G401.6 (cell line): Measurements from ENCODE around the gene EED.
"Not testable (repeated sequence)": the region's sequence is repeated elsewhere in the genome, so short reads cannot be mapped to it uniquely, and the experiment has no call there.

ENCODE experiments used
- FAIRE-seq: peaks from 2 replicates; lab custom pipeline; 2012; peaks lifted over from hg19 to GRCh38; lab: Jason Lieb, UNC

The EED gene

GRCh38 chr11:86218125-86219084 lies 26.1 kb upstream of the EED start:
- peak; percentile 87 for FAIRE-seq

GRCh38 chr11:86219311-86220193 lies 25.0 kb upstream of the EED start:
- no peak for FAIRE-seq

GRCh38 chr11:86220653-86221052 lies 23.9 kb upstream of the EED start:
- no peak for FAIRE-seq

- FAIRE-seq: no peak
Measured at GRCh38 chr11:86222081-86222480, 22.5 kb upstream of the EED start.

- FAIRE-seq: not testable (repeated sequence)
Measured at GRCh38 chr11:86224575-86224974, 20.0 kb upstream of the EED start.

GRCh38 chr11:86225344-86225743 lies 19.2 kb upstream of the EED start:
- FAIRE-seq: not testable (repeated sequence)

- FAIRE-seq: no peak
Measured at GRCh38 chr11:86228269-86229038, 16.1 kb upstream of the EED start.

- FAIRE-seq: not testable (repeated sequence)
Measured at GRCh38 chr11:86229039-86229330, 15.6 kb upstream of the EED start.

DNA sequence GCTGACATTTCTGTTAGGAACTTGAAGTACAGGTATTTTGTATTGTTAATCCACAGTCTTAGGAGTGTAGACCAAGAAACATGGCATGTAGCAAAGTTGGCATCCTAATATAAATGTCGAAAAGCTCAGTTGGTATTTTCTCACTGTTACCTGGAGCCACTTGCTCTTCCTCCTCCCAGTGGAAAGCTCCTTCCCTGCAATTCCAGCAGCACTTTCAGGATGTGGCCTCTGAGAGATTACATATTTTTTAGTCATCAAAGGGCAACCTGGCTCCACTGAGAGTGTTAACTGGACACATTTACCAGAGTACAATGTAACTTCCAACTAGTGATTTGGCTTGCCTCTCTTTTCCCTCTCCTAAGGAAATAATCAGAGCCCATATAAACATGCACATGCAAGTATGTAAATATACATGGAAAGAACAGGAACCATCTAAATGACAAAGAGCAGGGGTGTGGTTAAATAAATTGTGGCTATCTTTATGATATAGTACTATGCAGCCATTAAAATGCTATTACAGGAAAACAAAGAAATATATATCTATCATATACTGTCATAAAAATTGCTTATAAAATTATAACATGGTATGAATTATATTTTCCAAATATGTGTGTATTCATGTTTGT lies 14.3 kb upstream of the EED start:
- FAIRE-seq: no peak

DNA sequence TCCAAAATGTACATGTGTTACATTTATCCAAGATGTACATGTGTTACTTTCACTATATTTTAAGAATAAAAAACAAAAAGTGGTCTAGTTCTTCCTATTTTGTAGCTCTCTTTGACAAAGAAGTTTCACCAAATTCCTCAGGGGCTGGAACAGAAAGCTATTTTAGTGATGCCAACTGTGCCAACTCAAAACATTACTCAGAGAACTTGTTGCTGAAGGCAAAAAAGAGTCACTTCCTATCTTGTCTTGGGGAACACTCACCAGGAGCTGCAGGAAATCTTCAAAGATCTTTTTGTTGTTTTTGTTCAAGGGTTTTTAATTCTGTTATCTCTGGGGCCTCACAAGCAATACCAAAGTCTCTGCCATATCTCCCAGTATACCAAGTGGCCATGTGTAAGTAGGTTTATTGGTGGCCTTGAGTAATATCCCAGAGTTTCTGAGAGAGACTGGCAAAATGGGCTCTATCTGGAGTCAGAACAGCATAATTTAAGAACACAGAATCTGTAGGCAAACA lies 13.6 kb upstream of the EED start:
- no peak for FAIRE-seq

- no peak for FAIRE-seq
Measured at GRCh38 chr11:86232556-86232955, 12.0 kb upstream of the EED start.

DNA sequence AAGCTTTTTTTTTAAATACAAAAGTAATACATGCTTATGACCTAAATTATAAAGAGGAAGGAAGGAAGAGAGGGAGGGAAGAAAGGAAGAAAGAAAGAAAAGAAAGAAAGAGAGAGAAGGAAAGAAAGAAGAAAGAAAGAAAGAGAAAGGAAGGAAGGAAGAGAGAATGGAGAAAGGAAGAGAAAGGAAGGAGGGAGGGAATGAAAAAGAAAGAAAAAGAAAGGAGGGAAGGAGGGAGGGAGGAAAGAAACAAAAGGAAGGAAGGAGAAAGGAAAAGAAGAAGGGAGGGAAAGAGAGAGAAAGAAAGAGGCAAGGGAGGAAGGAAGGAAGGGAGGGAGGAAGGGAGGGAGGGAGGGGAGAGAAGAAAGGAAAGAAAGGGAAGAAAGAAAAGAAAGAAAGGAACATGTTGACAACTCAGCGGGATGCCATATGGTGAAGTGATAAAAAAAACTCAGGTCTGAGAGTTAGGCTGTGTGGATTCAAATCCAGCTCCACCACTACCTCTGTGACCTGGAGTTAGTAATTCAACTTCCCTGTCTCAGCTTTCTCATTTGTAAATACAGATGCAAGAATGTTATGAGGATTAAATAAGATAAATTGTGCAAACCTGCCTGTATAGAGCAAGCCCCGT lies 9.6 kb upstream of the EED start:
- FAIRE-seq: no peak

- FAIRE-seq: no peak
Measured at GRCh38 chr11:86237267-86237804, 7.2 kb upstream of the EED start.

- FAIRE-seq: no peak
Measured at GRCh38 chr11:86240164-86240563, 4.4 kb upstream of the EED start.

DNA sequence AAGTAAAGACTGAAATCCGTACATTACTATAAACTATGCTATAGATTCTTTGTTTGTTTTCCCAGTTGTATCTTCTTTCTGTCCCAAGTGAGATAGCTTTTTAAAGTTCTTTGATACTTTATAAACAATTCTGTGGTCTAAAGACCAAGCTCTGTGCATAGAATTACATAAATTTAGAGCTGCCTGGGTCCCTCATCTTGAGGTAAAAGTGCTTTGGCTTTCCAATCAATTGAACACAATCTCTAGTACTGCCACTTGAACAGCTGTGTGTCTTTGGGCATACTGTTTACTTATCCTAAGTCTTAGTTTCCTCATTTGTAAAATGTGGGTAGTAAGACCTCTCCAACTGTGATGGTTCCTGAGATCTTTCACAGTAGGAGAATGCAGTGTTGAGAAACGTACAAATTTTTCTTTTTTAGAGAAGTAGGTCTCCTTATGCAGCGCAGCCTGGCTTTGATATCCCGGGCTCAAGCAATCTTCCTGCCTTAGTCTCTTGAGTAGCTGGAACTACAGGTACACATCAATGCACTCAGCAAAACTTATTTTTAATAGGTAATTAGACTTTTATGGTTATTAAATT lies 2.5 kb upstream of the EED start:
- FAIRE-seq: no peak

- FAIRE-seq: no peak
Measured at GRCh38 chr11:86243396-86243795, 1.2 kb upstream of the EED start.

DNA sequence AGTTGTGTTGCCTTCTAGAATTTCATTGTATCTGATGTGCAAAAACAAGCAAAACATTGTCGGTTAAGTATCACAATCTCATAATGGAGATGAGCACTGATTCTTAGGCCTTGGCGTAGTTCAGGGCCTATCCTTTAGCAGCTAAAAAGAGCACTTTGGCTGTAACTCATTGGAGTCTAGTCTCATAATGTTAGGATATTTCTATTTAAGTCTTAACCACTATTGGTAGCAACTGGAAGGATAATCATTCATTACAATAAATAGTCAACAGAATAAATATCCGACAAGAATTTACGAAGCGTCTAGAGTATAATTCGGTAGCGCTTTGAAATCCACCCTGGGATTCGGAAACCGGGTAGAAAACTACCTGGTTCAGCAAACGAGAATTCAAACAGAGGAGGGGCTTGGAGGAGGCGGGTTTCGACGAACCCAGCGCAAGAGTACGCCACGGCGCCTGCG lies 461 bp upstream of the EED start:
- FAIRE-seq: peak; percentile 82

DNA sequence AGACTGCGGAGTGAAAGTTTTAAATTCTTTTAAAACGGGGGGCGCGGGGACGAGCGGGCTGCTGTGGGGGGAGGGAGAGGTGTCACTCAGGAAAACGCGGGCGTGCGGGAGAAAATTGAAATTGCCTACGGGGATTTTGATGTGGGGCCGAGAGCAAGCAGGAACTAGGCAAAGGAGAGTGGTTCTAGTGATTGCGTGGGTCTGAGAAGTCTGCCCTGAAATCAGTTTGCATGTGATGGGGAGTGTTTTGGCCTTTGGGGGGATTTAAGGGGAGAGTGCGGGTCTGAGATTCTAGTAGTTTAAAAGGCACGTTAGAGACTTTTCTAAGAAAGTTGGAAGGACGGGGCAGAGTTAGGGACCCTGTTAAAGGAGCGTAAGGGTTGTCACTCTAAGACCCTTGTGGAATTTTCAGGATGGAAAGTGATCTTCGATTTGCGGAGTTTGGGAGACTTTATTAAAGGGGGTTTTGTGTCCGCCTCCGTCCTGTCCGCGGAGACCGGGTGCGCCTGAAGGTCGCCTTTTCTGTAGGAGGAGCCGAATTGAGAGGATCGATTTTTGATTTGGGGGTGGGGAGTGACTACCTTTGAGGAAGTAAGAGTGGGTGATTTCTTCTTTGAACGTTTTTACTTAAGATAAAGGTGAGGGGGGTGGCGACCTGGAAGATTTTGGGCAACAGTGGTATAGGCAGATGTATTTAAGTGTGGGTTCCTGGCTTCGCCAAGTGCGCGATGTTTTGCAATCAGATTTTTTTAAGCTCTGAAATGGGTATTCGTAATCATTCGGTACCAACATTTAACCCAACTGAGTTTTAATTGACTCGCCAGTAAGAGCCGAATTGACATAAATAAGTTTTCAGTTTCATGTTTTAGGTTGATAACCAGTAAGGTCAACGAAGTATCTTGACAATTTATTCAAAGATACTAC lies 1.1 kb downstream of the EED start:
- FAIRE-seq: no peak

DNA sequence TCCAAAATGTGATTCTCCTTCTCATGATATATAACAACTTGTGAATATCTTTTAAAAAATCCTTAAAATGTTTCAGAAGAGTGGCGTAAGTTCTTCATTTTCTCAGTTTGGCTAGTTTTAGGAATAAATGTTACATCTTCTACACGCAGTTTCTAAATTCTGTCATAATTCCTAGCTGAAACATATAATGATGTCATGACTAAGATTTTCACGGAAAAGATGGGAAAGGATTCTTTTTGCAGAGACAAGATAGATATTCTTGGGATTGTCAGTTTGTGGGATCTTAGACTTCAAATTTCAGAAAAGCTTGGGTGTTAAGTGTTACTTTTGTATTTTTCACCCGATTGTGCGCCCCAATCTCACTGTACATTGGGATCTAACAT lies 1.7 kb downstream of the EED start:
- no peak for FAIRE-seq

DNA sequence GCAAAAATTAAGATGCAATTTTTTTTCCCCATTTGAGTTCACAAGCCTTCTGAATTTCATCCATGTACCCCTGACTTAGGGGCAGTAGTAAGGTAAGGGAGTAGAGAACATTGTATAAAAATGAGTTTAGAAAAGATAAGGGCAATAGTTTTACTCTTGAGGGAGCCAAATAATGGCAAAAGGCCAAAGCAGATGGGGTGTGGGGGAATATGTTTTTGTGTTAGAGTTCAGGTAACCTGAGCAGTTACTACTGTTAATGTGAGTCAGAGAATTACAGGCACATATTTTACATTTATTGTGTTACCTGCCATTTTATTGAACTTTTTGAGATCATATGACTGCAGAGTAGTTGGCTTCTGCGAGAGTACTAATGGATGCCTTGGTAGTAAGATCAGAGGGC lies 3.1 kb downstream of the EED start:
- no peak for FAIRE-seq
